Head of caudate nucleus (tissue), 42 donors: ENCODE results near the gene BPIFB6.

ENCODE experiments used
- DNase-seq, 42 donors: peaks; one replicate each; pipeline versions ENCODE4 v3.0.0 to v3.0.0-alpha.2; 2020 to 2021; ENCODE audit warnings: mixed read lengths in 7 of 42
- intact Hi-C: fragments of 100-400 bp; cut with DNase I; formaldehyde crosslinking; loops from one replicate; pipeline ENCODE4 v1.15.0; 2022

The BPIFB6 gene

DNA sequence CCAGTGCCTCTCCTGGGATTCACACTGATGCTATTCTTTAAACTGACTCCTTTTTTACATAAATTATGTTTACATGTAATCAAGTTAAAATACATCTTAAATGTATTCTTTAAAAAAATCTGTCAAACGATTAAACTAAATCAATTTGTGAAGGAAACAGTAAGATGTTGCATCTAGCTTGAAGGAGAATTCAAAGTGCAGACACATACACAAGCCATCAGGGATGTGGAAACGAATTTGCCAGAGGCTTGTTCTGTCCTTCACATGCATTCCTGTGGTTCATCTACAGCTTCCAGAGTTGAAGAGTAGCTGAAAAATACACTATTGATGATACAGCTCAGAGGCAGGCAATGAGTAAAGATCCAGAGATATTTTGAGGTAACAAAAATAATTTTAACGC, 15.0 kb downstream of the BPIFB6 start:
- intact Hi-C loops: no loop called here
- no peak for DNase-seq

DNA sequence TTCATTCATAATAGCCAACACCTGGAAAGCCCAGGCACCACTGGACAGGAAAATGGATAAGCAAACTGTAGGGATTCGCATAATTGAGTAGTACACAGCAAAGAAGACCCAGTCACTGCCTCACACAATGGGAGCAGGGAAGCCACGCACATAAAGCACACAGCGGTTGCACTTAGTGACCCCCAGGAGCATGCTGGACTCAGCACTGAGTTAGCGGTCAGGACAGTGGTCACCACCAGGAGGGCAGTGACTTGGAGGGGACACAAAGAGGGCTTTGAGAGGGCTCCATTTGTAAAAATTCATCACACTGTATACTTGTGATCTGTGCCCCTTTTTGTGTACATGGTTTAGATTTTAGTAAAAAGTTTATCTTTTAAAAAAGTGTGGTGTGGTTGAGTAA, 19.9 kb downstream of the BPIFB6 start:
- no peak for DNase-seq
- intact Hi-C loops: no loop called here

DNA sequence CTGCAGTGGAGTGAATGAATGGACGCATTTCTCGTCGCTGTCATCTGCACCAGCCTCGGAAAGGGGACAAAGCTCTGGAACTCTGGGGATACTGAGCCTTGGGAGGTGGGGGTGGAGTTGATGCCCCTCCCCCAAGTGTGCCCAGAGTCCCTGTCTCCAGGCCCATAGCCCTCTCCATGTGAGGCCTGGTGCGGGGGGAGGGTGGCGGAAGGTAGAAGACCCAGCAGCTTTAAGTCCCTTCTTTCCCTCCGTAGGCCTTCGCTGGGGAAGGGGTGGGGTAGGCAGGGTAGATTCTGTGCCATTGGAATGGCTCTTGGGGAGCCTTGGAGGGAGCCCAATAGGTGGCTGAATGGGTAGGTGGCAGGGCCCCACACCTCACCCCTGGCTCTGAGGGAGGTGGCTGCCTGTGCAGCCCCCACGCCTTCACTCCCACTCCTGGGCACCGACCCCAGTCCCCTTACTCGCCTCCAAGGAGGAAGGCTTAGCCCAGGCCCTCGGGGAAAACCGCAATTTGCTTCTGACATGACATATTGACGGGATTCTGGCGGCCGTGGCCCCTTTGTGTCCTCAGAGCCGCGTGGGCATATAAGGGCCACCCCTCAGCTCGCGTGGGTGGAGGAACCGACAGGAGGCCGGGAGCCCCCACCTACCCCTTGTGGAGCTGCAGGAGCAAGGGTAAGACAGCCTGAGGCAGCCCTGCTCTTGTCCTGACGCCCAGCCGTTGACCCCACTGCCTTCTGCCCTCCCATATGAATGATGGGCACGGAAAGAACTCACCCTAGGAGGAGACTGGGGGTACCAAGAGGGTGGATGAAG, 22.1 kb downstream of the BPIFB6 start, which contains the start of gene BPIFB3:
Gene BPIFB3 (plus strand): TSS at position 613 of the 816 bp plus-strand sequence. CDS start 1,533 bp downstream, outside the sequence.
- intact Hi-C loops: no loop called here

DNA sequence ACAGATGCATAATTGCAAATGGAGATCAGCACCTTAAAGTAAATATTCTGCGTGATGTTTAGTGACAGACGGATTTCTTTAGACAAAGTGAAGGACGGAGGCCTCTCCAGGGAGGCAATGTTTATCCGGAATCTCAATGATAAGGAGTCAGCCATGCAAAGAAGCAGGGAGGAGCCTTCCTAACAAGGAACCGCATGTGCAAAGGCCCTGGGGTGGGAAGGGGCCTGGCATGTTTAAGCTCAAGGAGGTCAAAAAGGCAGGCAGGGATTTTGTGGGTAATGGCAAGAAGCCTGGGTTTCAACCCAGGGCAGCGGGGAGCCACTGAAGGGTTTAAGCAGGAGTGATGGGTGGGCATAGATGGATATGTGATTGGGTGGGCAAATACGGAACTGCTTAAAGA, 22.9 kb downstream of the BPIFB6 start:
- DNase-seq: no peak
- intact Hi-C loops: no loop called here

More for the DNA sequence above, 22.1 kb downstream of the BPIFB6 start, which contains the start of gene BPIFB3:
- no peak for DNase-seq

DNA sequence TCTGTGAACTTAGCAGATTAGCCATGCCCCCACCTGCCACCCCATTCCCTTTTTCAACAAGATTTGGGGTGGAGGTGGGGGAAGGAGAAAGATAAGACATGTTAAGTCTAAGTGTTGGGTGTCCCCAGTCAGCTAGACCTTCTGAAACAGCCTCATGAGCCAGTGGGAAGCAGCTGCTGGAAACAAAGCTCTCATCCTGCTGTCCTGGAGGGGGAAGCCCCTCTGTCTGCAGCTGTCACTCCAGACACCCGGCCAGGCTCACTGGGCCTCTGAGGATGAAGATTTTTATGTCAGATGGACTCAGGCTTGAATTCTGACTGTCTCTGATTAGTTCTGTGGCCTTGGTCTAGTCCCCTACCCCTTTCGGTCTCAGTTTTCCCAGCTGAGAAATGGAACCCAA, 23.3 kb downstream of the BPIFB6 start:
- DNase-seq: no peak
- intact Hi-C loops: no loop called here

DNA sequence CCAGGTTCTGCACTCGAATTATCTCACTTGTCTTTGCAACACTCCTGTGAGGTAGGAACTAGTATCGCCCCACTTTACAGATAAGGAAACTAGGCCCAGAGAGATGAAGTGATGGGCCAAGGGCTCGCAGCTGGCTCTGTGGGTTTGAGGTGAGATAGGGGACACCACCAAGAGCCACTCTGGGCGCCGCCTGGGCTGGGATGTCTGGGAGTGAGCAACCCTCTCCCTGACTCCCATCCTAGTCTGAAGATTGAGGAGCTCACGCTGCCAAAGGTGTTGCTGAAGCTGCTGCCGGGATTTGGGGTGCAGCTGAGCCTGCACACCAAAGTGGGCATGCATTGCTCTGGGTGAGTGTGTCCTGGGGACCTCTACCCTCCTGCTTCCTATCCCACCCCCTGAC, 27.7 kb downstream of the BPIFB6 start:
- no peak for DNase-seq
- intact Hi-C loops: no loop called here

DNA sequence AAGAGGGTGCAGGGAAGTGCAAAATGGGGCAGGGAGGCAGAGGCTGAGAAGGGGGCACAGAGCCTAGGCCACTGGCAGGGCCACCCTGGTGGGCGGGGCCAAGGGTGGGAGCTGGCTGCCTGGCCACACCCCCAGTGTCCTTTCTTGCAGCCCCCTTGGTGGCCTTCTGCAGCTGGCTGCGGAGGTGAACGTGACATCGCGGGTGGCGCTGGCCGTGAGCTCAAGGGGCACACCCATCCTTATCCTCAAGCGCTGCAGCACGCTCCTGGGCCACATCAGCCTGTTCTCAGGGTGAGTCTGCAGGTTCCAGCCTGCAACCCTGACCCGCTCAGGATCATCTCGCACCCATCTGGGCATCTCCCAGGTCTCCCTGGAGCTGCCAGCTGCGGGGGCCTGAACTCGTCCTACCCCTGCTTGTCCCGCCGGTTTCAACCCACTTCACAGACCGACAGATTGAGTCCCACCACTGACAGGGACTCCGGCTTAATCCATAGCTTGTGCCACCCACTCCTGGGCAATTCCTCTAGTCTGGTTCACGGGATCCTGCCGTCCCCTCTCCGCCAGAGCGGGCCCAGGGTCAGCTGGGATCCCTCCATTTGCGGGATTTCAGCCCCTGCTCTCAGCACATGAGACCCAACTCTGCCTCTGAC, 28.4 kb downstream of the BPIFB6 start:
- intact Hi-C loops: no loop called here
- DNase-seq: no peak

DNA sequence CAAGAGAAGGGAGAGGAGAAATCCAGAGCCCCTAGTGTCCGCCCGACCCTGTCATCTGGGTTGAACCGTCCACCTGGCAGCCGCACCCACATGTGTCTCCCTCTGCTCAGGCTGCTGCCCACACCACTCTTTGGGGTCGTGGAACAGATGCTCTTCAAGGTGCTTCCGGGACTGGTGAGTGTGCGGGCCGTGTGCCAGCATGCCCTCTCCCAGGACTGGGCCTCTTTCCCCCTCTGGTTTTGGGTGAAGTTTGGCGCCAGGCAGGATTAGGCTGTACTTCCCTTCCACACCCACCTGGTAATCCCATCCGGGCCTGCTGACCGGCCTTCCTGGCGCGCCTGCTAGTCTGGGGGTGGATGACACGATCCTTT, 30.2 kb downstream of the BPIFB6 start:
- intact Hi-C loops: no loop called here
- DNase-seq: no peak

DNA sequence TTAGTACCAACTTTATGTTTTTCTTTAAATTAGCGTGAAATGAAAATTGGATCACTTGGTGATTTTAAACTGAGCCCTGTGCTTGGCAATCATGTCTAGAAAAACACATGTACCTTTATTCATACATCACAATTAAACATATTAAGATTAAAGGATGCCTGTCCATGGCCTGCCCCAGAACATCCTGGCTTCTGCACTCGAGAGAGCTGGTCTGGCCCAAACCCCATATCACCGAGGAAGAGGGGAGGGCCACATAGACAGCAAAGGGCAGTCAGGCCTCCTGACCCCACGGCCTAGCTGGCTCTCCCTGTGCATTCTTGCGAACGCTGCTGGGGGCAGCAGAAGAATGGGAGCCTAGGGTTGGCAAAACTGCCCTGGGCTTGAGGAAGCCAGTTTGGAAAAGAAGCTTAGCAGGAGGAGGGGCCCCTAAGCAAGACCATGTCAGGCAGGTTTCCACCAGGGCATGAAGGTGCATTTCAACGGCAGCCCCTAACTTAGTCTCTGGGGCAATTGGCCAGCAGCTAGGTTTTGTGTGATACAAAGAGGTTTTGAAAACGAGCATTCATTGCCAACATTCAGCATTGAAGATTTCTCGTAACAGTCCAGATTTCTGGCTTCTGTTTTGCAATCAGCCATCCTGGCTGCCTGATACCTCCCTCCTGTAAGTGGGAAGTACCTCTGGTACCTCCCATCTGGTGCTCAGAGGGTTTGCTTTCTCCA, 30.8 kb downstream of the BPIFB6 start:
- DNase-seq: peak in 2 of 42 donors; percentile 4 to 18

DNA sequence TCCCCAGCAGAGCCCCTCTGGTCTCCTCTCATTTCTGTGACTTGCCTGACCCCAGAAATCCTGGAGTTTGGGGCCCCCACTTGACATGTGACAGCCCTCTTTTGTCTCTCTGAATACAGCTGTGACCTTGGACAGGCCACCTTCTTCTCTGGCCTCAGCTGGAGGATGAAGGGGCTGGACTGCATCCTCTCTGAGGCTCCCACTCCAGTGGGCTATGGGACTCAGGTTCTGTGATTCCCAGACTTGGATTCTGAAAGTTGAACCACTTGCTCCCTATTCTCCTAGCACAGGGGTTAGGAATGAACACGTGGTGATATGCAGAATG, 31.3 kb downstream of the BPIFB6 start:
- intact Hi-C loops: no loop called here
- no peak for DNase-seq

More for the DNA sequence above, 30.8 kb downstream of the BPIFB6 start:
- intact Hi-C loops: no loop called here

DNA sequence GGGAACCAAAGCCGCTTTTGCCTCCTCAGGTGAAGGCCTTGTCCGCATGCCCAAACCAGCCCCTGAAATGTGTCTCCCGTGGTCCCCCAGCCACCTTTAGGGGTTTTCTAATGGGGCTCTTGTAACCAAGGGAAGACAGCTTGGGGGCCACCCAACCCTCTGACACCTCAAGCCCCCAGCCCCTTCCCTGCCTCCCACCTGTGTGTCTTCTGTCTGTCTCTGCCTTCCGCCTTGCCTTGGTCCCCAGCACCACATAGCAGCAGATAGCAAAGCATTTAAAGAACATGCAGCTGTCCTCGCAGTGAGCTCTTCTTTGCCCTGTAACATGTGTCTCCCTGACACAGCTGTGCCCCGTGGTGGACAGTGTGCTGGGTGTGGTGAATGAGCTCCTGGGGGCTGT, 31.8 kb downstream of the BPIFB6 start:
- intact Hi-C loops: no loop called here
- DNase-seq: no peak

DNA sequence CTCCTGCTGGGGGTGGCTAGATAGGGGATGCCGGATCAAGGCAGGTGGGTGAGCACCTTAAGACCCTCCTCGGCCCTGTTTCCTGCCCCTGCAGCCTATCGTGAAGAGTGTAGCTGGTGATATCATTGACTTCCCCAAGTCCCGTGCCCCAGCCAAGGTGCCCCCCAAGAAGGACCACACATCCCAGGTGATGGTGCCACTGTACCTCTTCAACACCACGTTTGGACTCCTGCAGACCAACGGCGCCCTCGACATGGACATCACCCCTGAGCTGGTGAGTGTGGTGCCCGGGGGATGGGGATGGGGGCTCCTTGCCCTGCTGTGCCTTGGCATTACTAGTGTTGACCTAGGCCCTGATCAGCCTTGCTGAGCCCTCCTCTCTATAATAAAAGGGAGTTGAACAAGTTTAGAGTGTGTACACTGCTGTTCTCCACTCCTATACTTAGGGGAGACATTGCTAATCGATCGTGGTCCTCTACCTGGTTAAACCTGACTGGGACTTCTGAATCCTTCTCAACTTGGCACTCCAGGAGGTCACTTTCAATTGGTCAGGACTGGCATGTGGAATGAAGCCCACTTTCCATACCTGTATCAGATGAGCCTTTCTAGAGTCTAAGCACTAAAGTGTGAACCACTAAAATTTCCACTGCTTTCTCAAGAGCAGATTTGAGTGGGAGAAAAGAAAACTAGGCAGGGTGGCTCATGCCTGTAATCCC, 33.3 kb downstream of the BPIFB6 start:
- DNase-seq: no peak

DNA sequence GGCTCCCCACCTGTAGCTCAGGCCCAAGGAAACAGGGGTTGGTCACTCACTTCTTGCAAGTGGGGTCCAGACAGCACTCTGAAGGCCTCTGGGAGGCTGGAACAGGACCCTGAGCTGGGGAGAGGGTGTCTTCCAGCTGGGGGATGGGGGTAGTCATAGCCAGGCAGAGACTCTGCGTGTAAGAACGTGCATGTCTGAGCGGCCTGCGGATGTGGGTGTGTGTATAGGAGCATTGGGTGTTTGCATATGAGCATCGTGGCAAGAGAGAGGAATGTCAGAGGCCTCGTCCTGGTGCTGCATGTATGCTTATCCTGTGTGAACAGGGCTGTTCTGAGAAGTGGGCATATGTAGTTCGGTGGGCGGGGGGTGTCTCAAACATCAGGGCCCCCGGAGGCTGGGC, 34.3 kb downstream of the BPIFB6 start:
- no peak for DNase-seq
- intact Hi-C loops: no loop called here

More for the DNA sequence above, 33.3 kb downstream of the BPIFB6 start:
- intact Hi-C loops: no loop called here

DNA sequence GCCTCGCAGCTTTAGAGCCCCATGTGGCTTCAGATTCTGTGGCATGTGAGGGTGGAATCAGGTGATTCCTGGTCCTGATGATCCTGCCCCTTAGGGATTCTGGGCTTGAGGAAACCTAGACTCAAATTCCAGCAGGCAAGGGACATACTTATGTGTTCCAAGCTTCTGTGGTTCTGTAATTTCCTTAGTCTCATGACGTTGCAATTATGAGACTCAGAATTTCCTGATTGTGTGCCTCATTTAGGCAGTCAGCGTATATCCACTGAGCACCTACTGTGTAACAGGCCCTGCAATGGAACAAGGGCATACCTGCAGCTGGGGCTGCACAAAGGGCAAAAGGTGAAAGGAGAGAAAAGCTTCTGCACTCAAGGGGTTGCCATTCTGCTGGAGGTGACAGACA, 36.4 kb downstream of the BPIFB6 start:
- intact Hi-C loops: no loop called here
- no peak for DNase-seq

DNA sequence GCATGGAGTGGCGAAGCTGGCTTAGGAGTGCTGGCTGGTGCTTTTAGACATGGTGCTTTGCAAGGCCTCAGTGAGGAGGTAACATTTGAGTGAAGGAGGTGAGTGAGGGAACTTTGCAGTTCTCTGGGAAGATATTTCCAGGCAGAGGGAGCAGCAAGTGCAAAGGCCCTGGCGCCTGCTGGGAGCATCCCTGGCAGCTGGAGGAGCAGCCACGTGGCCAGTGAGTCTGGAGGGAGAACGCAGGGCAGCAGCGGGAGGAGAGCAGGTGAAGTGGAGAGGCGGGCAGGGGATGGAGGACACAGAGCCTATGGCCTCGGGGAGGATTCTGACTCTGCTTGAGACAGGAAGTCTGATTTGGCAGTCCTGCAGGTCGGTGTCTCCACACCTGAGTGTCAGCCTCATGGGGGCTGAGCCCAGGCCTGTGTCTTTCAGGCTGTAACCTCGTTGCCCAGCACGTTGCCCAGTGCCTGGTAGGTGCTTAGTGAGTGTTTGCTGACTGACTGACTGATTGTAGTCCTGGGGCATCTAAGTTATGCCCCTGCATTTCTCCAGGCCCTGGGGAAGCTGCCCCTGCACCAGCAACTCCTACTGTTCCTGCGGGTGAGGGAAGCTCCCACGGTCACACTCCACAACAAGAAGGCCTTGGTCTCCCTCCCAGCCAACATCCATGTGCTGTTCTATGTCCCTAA, 36.9 kb downstream of the BPIFB6 start:
- intact Hi-C loops: no loop called here

DNA sequence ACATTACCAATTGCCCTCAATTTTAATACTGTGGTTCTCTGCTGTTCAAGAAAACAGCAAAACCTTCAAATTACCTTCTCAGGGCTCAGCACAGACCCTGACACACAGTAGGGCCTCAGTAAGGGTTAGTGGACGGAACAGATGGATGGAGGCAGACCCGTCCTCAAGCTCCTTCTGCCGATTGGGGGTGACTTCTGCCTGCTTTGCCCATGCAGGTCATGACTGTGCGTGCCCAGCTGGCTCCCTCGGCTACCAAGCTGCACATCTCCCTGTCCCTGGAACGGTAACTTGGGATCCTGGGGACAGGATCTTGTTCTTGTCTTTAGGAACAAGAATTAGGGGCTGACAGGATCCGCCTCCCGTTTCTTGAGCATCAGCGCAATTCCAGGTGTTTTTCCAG, 38.2 kb downstream of the BPIFB6 start:
- intact Hi-C loops: no loop called here

More for the DNA sequence above, 36.9 kb downstream of the BPIFB6 start:
- DNase-seq: no peak

DNA sequence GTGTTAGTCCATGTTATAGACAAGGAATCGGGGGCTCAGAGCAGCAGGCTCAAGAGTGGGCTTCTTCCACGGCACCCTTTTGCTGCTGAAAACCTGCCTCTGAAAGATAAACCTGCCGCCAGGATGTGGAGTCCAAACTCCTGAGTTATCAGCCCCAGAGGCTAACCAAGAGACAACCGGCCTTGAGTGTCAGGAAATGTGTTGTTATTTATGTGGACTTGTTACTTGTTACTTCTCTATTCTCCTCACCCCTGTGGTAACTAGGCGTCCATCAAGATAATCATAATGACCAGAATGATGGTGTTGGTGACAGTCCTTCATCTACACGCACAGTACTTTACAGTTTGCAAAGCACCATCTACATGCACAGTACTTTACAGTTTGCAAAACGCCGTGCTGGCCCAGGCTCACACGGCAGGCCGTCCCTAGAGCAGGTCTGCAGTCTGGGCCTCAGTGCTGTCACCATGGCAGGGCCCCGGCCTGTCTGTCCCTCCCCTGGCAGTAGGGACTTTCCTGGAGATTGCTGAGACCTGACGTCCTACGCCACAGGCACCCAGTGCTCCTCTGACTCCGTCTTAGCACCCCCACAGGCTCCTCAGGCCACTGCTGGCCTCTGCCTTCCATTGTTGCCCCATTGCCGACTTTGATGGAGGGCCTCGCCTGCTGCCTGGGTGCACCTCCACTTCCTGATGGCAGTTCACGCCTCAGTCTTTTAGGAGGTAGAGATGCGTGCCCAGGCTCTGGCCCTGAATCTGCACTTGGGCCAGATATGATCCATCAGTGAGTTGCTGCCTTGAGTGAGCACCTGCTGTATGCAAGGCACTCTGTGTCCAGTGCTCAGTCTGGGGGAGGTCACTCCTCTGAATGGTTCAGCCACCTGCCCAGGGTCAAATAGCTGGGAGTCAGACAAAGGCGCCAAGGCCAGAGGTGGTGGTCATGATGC, 38.9 kb downstream of the BPIFB6 start:
- no peak for DNase-seq
- intact Hi-C loops: no loop called here

More for the DNA sequence above, 38.2 kb downstream of the BPIFB6 start:
- no peak for DNase-seq

DNA sequence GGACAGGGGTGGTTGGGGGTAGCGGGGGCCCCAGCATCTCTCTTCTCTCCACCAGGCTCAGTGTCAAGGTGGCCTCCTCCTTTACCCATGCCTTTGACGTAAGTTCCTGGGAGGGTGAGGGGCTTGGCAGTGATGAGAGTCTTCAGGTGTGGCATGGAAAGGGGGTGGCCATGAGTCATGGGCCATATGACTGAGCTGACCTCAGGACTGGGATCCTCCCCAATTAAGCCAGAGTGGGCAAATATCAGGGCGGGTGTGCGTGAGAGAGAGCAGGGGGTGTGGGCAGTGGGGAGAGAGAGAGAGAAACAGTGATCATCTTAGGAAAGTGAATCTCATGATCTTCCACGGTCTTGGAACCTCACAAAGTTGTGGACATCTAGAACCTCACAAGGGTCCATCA, 39.8 kb downstream of the BPIFB6 start:
- DNase-seq: no peak
- intact Hi-C loops: no loop called here
